T-helper 1 cell treated with Interleukin-12 subunit alpha and Interleukin-12 subunit beta and Interleukin-4 antibody, amounts not matched to agents 30 ng/mL and 1 ng/mL, for 36 hours (primary cell): ENCODE measurements around the gene VAV3. TPM values are rescaled to one million over a fixed set of nuclear protein-coding genes. Genes with fewer than 3 reads are reported as not detected.

ENCODE experiments used
- intact Hi-C: fragments of 100-400 bp; cut with micrococcal nuclease; formaldehyde crosslinking; loops from one replicate; pipeline ENCODE4 v1.15.1; 2024
- total RNA-seq: library from RNA; stranded (reverse); gene quantifications from 2 replicates; pipeline ENCODE4 v1.2.3, GENCODE V29; 2022

VAV3 gene
- total RNA-seq, 1 donor from 2014 or later, result 2.0 TPM

DNA sequence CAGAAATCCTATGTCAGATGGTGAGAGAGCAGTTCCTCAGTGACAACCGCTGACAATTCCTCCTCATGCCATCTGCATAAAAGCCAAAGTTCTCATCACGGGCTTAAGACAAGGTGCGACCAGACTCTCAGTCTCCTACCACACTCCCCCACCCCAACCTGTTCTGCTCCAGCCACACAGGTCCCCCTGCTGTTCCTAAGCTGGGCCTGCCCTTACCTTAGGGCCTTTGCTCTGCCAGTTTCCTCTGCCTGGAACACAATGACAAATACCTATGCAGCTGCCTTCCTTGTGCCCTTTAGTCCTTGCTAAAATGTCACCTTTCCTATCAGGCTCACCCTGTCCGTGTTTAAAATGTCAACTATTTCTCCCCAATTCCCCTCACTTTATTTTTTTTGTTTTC lies 441.9 kb downstream of the VAV3 start:
- intact Hi-C loops, result no loop called here

Other genes with a start within 250 kb of the VAV3 start
- gene SLC25A24, start 235.2 kb upstream of the VAV3 start, total RNA-seq, result 24.4 and 25.6 TPM in 2 replicates